ENCODE results near the gene MAP3K13.

- TF ChIP-seq, protein P1, sequence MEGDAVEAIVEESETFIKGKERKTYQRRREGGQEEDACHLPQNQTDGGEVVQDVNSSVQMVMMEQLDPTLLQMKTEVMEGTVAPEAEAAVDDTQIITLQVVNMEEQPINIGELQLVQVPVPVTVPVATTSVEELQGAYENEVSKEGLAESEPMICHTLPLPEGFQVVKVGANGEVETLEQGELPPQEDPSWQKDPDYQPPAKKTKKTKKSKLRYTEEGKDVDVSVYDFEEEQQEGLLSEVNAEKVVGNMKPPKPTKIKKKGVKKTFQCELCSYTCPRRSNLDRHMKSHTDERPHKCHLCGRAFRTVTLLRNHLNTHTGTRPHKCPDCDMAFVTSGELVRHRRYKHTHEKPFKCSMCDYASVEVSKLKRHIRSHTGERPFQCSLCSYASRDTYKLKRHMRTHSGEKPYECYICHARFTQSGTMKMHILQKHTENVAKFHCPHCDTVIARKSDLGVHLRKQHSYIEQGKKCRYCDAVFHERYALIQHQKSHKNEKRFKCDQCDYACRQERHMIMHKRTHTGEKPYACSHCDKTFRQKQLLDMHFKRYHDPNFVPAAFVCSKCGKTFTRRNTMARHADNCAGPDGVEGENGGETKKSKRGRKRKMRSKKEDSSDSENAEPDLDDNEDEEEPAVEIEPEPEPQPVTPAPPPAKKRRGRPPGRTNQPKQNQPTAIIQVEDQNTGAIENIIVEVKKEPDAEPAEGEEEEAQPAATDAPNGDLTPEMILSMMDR (conservative IDR thresholded peaks at IDR 0.05 in 1 of 2, IDR thresholded peaks at IDR 0.05 in 1 of 2; ENCODE audit: low read depth in 1 of 2, low read length in 2 of 2), result no peak
- no peak for TF ChIP-seq EZH2 (IDR thresholded peaks at IDR 0.05; ENCODE audit: low read length, missing control alignments)
Measured at GRCh38 chr3:185366913-185367312, 4.0 kb downstream of the MAP3K13 start.

Measured in fibroblast of lung (primary cell).